Measurements from ENCODE around the gene RELN.

The RELN gene

GRCh38 chr7:103632005-103632639 lies 357.3 kb downstream of the RELN start:
- no peak for DNase-seq (ENCODE audit: low spot score)

- no peak for DNase-seq (ENCODE audit: low spot score)
These were observed 359.1 kb downstream of the RELN start for GRCh38 chr7:103630318-103630717.

GRCh38 chr7:103628742-103629141 lies 360.7 kb downstream of the RELN start:
- no peak for DNase-seq (ENCODE audit: low spot score)

- no peak for DNase-seq (ENCODE audit: low spot score)
These were observed 362.7 kb downstream of the RELN start for GRCh38 chr7:103626776-103627175.

GRCh38 chr7:103622274-103622673 lies 367.2 kb downstream of the RELN start:
- DNase-seq (ENCODE audit: low spot score), result no peak

- DNase-seq (ENCODE audit: low spot score), result no peak
These were observed 375.5 kb downstream of the RELN start for GRCh38 chr7:103613655-103614642.

- no peak for DNase-seq (ENCODE audit: low spot score)
These were observed 379.7 kb downstream of the RELN start for GRCh38 chr7:103609778-103610177.

- no peak for DNase-seq (ENCODE audit: low spot score)
These were observed 383.8 kb downstream of the RELN start for GRCh38 chr7:103605640-103606039.

GRCh38 chr7:103598326-103598905 lies 391.0 kb downstream of the RELN start:
- no peak for DNase-seq (ENCODE audit: low spot score)

- no peak for DNase-seq (ENCODE audit: low spot score)
These were observed 391.9 kb downstream of the RELN start for GRCh38 chr7:103597606-103598005.

- DNase-seq (ENCODE audit: low spot score), result no peak
These were observed 395.3 kb downstream of the RELN start for GRCh38 chr7:103594186-103594585.

GRCh38 chr7:103593691-103594090 lies 395.8 kb downstream of the RELN start:
- DNase-seq (ENCODE audit: low spot score), result no peak

- no peak for DNase-seq (ENCODE audit: low spot score)
These were observed 396.6 kb downstream of the RELN start for GRCh38 chr7:103592844-103593243.

GRCh38 chr7:103592187-103592586 lies 397.3 kb downstream of the RELN start:
- no peak for DNase-seq (ENCODE audit: low spot score)

GRCh38 chr7:103580031-103580430 lies 409.4 kb downstream of the RELN start:
- no peak for DNase-seq (ENCODE audit: low spot score)

- no peak for DNase-seq (ENCODE audit: low spot score)
These were observed 412.4 kb downstream of the RELN start for GRCh38 chr7:103577059-103577458.

- no peak for DNase-seq (ENCODE audit: low spot score)
These were observed 412.8 kb downstream of the RELN start for GRCh38 chr7:103576641-103577040.

- DNase-seq (ENCODE audit: low spot score), result no peak
These were observed 414.9 kb downstream of the RELN start for GRCh38 chr7:103574576-103574975.

GRCh38 chr7:103573479-103574058 lies 415.9 kb downstream of the RELN start:
- DNase-seq (ENCODE audit: low spot score), result no peak

GRCh38 chr7:103571586-103571985 lies 417.9 kb downstream of the RELN start:
- no peak for DNase-seq (ENCODE audit: low spot score)

GRCh38 chr7:103569621-103570305 lies 419.7 kb downstream of the RELN start:
- no peak for DNase-seq (ENCODE audit: low spot score)

- DNase-seq (ENCODE audit: low spot score), result no peak
These were observed 425.0 kb downstream of the RELN start for GRCh38 chr7:103564416-103564815.
